Right lobe of liver (tissue), 4 donors: ENCODE data around the gene ALOXE3.

ENCODE experiments used
- CTCF ChIP-seq, 4 donors: fragments of 200-600 bp in 3 of 4; fragments of 450-650 bp in 1 of 4; IDR thresholded peaks; one replicate each; pipeline versions ENCODE4 v1.5.1 to v1.8.0; 2016 to 2022; ENCODE audit warnings: antibody characterized with exemption in 4 of 4, mild to moderate bottlenecking in 2 of 4
- POLR2A ChIP-seq: fragments of 450-650 bp; IDR thresholded peaks from one replicate; pipeline ENCODE4 v1.6.1; 2017; ENCODE audit warnings: antibody characterized with exemption, mild to moderate bottlenecking
- donor health status: DM: no; HTN: no; CAD: no.
- donor health status: DM: no; HTN: no; CAD: no.
- donor health status: DM: no; HTN: yes; CAD: no.

DNA sequence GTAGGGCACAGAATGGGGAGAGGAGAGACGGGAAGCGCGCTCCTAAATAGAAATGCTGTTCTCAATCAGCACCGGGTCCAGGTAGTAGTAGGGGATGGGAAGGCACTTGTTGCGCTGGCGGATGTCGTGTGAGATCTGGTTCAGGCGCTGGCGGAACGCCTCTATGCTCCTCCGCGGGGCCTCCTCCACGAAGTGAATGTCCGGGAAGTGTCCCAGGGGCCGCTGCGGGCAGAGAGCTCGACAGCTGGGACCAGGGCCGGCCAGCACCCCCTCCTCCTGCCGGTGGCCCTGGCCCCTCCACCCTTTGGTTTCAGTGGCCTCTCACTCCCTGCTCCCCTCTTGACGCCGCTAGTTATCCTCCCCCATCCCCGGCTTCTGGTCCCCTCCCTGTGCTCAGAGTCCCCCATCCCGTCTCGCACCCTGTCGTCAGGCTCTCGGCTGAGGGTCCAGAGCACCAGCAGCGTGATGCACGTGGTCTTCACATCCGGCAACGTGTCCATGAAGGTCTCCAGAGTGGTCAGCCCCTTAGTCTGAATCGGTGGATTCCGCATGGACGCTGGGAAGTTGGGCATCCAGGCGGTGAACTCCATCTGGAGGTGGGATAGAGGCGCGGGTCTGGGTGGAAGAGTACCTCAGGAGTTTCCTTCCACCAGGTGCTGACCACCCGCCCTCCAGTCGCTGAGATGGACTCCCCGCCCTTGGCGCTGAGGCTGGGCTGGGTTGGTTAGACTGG is 45.4 kb downstream of the ALOXE3 start:
- TF ChIP-seq CTCF (IDR thresholded peaks at IDR 0.05), result no peak
- TF ChIP-seq POLR2A, result no peak
